Breast epithelium (tissue), 4 donors: ENCODE data around the gene CYP3A7. TPM values are rescaled to one million over a fixed set of nuclear protein-coding genes. Genes with fewer than 3 reads are reported as not detected.
"Not testable (repeated sequence)": the region's sequence is repeated elsewhere in the genome, so short reads cannot be mapped to it uniquely, and the experiment has no call there.

Source experiments
- DNase-seq, 2 donors: peaks; one replicate each; pipeline ENCODE4 v3.0.0-alpha.2; 2019; ENCODE audit warnings: low spot score in 2 of 2
- H3K27ac ChIP-seq, 2 donors: fragments of 200-600 bp; sonication (generic) in 1 of 2; one replicate each; pipeline ENCODE4 v1.5.1; 2016 to 2019; ENCODE audit warnings: mild to moderate bottlenecking in 1 of 2
- H3K27me3 ChIP-seq, 2 donors: fragments of 200-600 bp; sonication (generic) in 1 of 2; one replicate each; pipeline versions ENCODE4 v1.5.1 to v1.6.0; 2017 to 2019; ENCODE audit warnings: control low read depth in 1 of 2, mild to moderate bottlenecking in 1 of 2
- H3K36me3 ChIP-seq: fragments of 200-600 bp; one replicate; pipeline ENCODE4 v1.5.1; 2019
- H3K4me1 ChIP-seq, 2 donors: fragments of 200-600 bp; sonication (generic); one replicate each; pipeline ENCODE4 v1.5.1; 2016 to 2019; ENCODE audit warnings: control low read depth in 1 of 2
- H3K4me3 ChIP-seq, 3 donors: fragments of 200-600 bp; sonication (generic); 1 replicate in 2 of 3; 2 replicates in 1 of 3; pipeline ENCODE4 v1.5.1; 2016 to 2019; ENCODE audit warnings: mild to moderate bottlenecking in 3 of 3, moderate library complexity in 2 of 3
- H3K9me3 ChIP-seq, 2 donors: fragments of 200-600 bp; sonication (generic) in 1 of 2; one replicate each; pipeline ENCODE4 v1.5.1; 2016 to 2019; ENCODE audit warnings: control low read depth in 1 of 2
- POLR2A ChIP-seq: fragments of 450-650 bp; IDR thresholded peaks from one replicate; pipeline ENCODE4 v1.6.1; 2016; ENCODE audit warnings: antibody characterized with exemption, mild to moderate bottlenecking, moderate library complexity
- POLR2AphosphoS5 ChIP-seq, 3 donors: sonication (generic); formaldehyde crosslinking; IDR thresholded peaks; one replicate each; pipeline ENCODE4 v1.6.1; 2017; ENCODE audit warnings: antibody characterized with exemption in 3 of 3
- intact Hi-C: fragments of 100-400 bp; cut with DNase I; formaldehyde crosslinking; loops from one replicate; pipeline ENCODE4 v1.15.1; 2023; ENCODE audit warnings: low total_unique reads
- total RNA-seq, 3 donors: library from RNA; depleted of rRNA; stranded (reverse); fragments of >200 nt; gene quantifications; one replicate each; pipeline ENCODE4 v1.1.0, GENCODE V29; 2016
- TF ChIP-seq, protein P1 (sequence below), 3 donors: fragments of 450-650 bp; IDR thresholded peaks; one replicate each; pipeline ENCODE4 v1.5.1; 2016 to 2017; ENCODE audit warnings: antibody characterized with exemption in 3 of 3, mild to moderate bottlenecking in 3 of 3, moderate library complexity in 3 of 3

Gene CYP3A7
- total RNA-seq, 3 donors from 2014 or later, result 1.5 to 2.3 TPM; not detected in 1

DNA sequence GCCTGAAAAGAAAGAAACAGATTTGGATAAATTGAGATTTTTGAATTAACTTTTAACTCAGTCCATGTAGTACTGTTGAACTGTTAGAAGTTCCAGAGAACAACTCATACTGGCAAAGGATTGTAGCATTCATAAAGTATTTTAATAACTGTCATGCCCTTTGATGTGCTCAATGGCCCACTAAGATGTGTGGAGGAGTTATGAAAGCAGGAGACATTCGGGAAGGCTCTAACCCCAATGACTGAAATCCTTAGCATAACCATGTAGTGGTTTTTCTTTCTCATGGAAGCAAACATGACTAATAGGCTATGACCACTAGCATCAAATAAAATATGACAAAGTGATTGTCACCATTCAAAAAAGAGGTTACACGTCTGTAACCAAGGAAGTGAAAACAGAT lies 25.7 kb downstream of the CYP3A7 start:
- DNase-seq, result no peak
- no peaks in the 10 kb centered on the region for H3K27me3 ChIP-seq
- TF ChIP-seq, protein P1, sequence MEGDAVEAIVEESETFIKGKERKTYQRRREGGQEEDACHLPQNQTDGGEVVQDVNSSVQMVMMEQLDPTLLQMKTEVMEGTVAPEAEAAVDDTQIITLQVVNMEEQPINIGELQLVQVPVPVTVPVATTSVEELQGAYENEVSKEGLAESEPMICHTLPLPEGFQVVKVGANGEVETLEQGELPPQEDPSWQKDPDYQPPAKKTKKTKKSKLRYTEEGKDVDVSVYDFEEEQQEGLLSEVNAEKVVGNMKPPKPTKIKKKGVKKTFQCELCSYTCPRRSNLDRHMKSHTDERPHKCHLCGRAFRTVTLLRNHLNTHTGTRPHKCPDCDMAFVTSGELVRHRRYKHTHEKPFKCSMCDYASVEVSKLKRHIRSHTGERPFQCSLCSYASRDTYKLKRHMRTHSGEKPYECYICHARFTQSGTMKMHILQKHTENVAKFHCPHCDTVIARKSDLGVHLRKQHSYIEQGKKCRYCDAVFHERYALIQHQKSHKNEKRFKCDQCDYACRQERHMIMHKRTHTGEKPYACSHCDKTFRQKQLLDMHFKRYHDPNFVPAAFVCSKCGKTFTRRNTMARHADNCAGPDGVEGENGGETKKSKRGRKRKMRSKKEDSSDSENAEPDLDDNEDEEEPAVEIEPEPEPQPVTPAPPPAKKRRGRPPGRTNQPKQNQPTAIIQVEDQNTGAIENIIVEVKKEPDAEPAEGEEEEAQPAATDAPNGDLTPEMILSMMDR (IDR thresholded peaks at IDR 0.05), result no peak
- no peak for TF ChIP-seq POLR2A
- TF ChIP-seq POLR2AphosphoS5 (IDR thresholded peaks at IDR 0.05), result no peak
- intact Hi-C loops, result no loop called here
- H3K4me3 ChIP-seq, result no peak overlapping the region
- H3K36me3 ChIP-seq, result no peaks in the 10 kb centered on the region
- H3K27ac ChIP-seq, result no peak overlapping the region
- H3K4me1 ChIP-seq, result no peaks in the 10 kb centered on the region
- H3K9me3 ChIP-seq, result peaks cover 24 to 33% of the 10 kb centered on the region in 2 donors

DNA sequence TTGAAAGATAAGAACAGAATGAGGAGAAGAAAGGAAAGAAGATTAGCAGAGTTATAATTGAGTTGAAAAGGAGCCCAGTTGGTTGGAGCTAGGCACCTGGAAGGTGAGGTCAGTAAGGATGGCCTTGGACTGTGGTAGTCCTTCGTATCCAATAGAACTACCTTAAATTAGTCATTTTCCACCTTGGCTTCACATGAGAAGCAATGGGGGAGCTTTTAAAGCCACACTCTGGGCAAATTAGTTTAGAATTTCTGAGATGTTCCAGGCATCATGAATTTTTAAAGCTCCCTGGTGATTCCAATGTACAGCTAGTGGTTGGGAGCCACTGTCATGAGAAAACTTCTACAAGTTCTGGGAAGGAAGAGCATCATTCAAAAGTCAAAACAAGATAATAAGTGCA lies 27.9 kb downstream of the CYP3A7 start:
- H3K27me3 ChIP-seq, result no peaks in the 10 kb centered on the region
- H3K9me3 ChIP-seq, result peaks cover 24 to 33% of the 10 kb centered on the region in 2 donors
- no peaks in the 10 kb centered on the region for H3K4me1 ChIP-seq
- no peak overlapping the region for H3K27ac ChIP-seq
- no peaks in the 10 kb centered on the region for H3K36me3 ChIP-seq
- intact Hi-C loops, result no loop called here
- no peak for DNase-seq
- H3K4me3 ChIP-seq, result no peak overlapping the region
- TF ChIP-seq POLR2A (no peak), POLR2AphosphoS5 (IDR thresholded peaks at IDR 0.05) (no peak)
- TF ChIP-seq, protein P1 (IDR thresholded peaks at IDR 0.05), result no peak

DNA sequence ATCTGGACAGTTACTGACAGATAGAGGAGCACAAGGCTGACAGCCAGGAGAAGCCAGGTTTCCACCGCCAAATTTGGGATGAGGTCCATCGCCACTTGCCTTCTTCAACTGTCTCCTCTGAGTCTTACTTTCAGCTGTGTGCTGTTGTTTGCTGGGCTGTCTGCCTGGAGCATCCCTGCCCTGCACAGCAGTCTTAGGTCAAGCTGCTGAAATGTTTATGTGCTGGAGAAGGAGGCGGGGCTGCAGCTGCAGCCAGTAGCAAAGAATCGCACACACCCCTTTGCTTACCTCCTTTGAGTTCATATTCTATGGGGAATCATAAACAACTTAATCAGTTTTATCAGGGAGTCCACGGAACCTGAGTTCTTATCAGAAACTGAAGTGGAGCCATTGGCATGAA lies 35.0 kb downstream of the CYP3A7 start:
- H3K9me3 ChIP-seq, result peaks cover 0 to 4% of the 10 kb centered on the region in 2 donors
- intact Hi-C loops, result no loop called here
- no peak for DNase-seq
- no peak overlapping the region for H3K27ac ChIP-seq
- no peaks in the 10 kb centered on the region for H3K36me3 ChIP-seq
- no peak for TF ChIP-seq POLR2AphosphoS5 (IDR thresholded peaks at IDR 0.05)
- TF ChIP-seq POLR2A, result no peak
- TF ChIP-seq, protein P1 (IDR thresholded peaks at IDR 0.05), result no peak
- no peaks in the 10 kb centered on the region for H3K4me1 ChIP-seq
- H3K4me3 ChIP-seq, result no peak overlapping the region
- H3K27me3 ChIP-seq, result no peaks in the 10 kb centered on the region

DNA sequence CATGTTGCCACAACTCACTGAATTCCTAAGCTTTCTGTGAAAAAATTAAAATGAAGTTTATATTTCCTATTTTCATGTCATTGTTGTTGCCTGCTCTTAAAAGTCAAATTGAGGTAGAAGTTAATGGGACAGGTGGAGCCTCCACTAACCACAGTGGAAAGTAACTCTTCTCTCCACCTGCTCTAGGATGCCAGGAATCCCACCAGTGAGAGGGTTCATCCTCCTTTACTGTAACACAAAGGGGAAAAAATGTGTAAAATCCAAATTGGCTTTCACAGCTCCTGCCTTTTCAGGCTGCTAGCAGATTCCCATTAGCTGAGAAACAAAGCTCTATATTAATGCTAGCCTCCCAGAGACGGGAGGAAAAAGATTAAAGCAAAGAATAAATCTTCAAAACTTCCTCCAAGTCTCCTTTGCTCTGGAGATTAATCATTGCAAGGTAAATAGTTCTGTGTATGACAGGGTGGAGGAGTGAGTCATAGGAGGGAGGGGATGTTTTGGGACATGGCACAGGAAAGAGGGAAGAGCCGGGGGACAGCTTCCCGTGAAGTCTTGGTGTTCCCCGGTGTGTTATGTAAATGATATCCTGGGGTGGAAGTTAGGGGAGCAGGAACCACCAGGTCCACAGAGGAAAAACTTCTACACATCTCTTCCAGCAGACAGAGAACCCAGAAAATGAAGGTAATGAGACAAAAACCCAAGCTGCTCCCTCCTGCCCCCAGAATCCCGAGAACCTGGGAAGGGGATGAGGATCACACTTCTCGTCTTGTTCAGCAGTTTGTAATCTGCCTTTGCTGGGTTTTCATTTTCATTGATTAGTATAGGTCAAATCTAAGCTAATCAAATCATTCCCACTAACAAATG lies 35.9 kb downstream of the CYP3A7 start:
- H3K36me3 ChIP-seq, H3K27ac ChIP-seq, H3K4me3 ChIP-seq, intact Hi-C loops, H3K4me1 ChIP-seq, H3K27me3 ChIP-seq, H3K9me3 ChIP-seq, DNase-seq: not testable (repeated sequence)

DNA sequence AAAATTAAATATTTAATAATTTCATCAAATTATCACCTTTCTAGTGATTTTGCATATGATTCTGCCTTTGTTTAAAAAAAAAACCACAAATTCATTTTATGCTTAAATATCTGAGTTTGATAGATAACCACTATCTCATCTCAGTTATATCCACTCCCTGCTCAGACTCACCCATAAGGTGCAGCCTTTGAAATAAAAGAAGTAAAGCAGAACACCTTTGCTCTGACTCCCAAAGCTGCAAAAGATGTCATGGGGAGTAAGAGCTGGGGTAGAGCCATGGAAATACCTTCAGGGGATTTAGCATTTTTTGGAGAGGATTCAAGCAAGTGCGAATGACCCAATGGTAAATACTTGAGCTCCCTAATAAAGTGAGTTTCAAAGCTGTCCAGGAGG lies 40.1 kb downstream of the CYP3A7 start:
- TF ChIP-seq, protein P1 (IDR thresholded peaks at IDR 0.05), result no peak
- TF ChIP-seq POLR2AphosphoS5 (IDR thresholded peaks at IDR 0.05), result no peak
- TF ChIP-seq POLR2A, result no peak
- H3K27me3 ChIP-seq, result no peaks in the 10 kb centered on the region
- H3K4me3 ChIP-seq, result no peak overlapping the region
- H3K9me3 ChIP-seq, result peaks cover 0 to 12% of the 10 kb centered on the region in 2 donors
- H3K4me1 ChIP-seq, result no peaks in the 10 kb centered on the region
- H3K27ac ChIP-seq, result no peak overlapping the region
- no peak for DNase-seq
- no peaks in the 10 kb centered on the region for H3K36me3 ChIP-seq
- intact Hi-C loops, result no loop called here
